Right cardiac atrium (tissue), 5 donors: Measurements from ENCODE around the gene C1orf198. TPM values are rescaled to one million over a fixed set of nuclear protein-coding genes. Genes with fewer than 3 reads are reported as not detected.

Experiments used
- ATAC-seq, 2 donors: fragments of 200-7000 bp; cut with Tn5 transposase; one replicate each; pipeline versions ENCODE4 v1.8.0 to v1.9.1; 2020; ENCODE audit warnings: moderate library complexity in 2 of 2, mild to moderate bottlenecking in 1 of 2
- DNase-seq, 3 donors: peaks; one replicate each; pipeline ENCODE4 v3.0.0-alpha.2; 2020
- H3K27ac ChIP-seq: one replicate; pipeline ENCODE4 v1.5.1; 2013; ENCODE audit warnings: mild to moderate bottlenecking, low read length, control low read depth, moderate library complexity
- H3K27me3 ChIP-seq: one replicate; pipeline ENCODE4 v1.6.1; 2013; ENCODE audit not compliant: control insufficient read depth, insufficient read depth
- H3K4me1 ChIP-seq: one replicate; pipeline ENCODE4 v1.6.1; 2013; ENCODE audit warnings: low read length; ENCODE audit not compliant: control insufficient read depth, insufficient read depth
- H3K4me3 ChIP-seq: one replicate; pipeline ENCODE4 v1.5.1; 2013; ENCODE audit warnings: low read length, control low read depth
- H3K9me3 ChIP-seq: one replicate; pipeline ENCODE4 v1.6.1; 2013; ENCODE audit warnings: low read length; ENCODE audit not compliant: control insufficient read depth
- WGBS: extraction: QIAGEN DNeasy Blood & Tissue Kit; methylation state at CpG from one replicate; pipeline ENCODE4 v1.1.7; 2013; 5-methylcytosine and 5-hydroxymethylcytosine counted together
- intact Hi-C, 4 donors: fragments of 100-400 bp; cut with DNase I; formaldehyde crosslinking; loops; one replicate each; pipeline versions ENCODE4 v1.11.0 to v1.14.0; 2022 to 2023
- polyA plus RNA-seq: library from polyadenylated mRNA; stranded (reverse); fragments of 200-250 nt; gene quantifications from one replicate; pipeline ENCODE4 v1.2.3, GENCODE V29; 2013
- total RNA-seq, 4 donors: library from RNA; stranded (reverse); fragmentation: NEBNext Ultra II Directional; extraction: Animal tissue kit (Norgen Biotek cat#: 25700); gene quantifications; one replicate each; pipeline ENCODE4 v1.2.1, GENCODE V29; 2021
- donor health status: healthy with polysubstance abuse.
- donor health status: DM: no; HTN: yes; CAD: no.
- donor health status: DM: no; HTN: no; CAD: no.
- donor health status: DM: no; HTN: yes; CAD: no; lungs with severe emphysema.
- donor health status: DM: yes; HTN: yes; CAD: no.

C1orf198 gene
- total and polyA plus RNA-seq, 5 donors, result 36.1 to 69.9 (median 54.7) TPM

GRCh38 chr1:230831771-230832170 lies 36.5 kb downstream of the C1orf198 start:
- no peak overlapping the region for H3K27ac ChIP-seq
- H3K4me1 ChIP-seq, result peaks cover 8% of the 10 kb centered on the region
- intact Hi-C loops, result no loop called here
- WGBS, result 35% methylated on average over 1 of the region's 1 CpG
- H3K4me3 ChIP-seq, result no peak overlapping the region
- H3K9me3 ChIP-seq, result no peaks in the 10 kb centered on the region
- no peak for ATAC-seq
- DNase-seq, result no peak
- no peaks in the 10 kb centered on the region for H3K27me3 ChIP-seq

- H3K9me3 ChIP-seq, result no peaks in the 10 kb centered on the region
- intact Hi-C loops, result no loop called here
- H3K27ac ChIP-seq, result no peak overlapping the region
- ATAC-seq (no peak), DNase-seq (no peak)
- 90% methylated on average over 4 of the region's 4 CpGs for WGBS
- no peaks in the 10 kb centered on the region for H3K27me3 ChIP-seq
- no peak overlapping the region for H3K4me3 ChIP-seq
- peaks cover 24% of the 10 kb centered on the region for H3K4me1 ChIP-seq
Observed at GRCh38 chr1:230828421-230828820, 39.9 kb downstream of the C1orf198 start.

- DNase-seq (no peak), ATAC-seq (no peak)
- Histone ChIP-seq H3K4me3 (no peak overlapping the region), H3K27ac (no peak overlapping the region), H3K4me1 (peaks cover 24% of the 10 kb centered on the region), H3K9me3 (no peaks in the 10 kb centered on the region), H3K27me3 (no peaks in the 10 kb centered on the region)
- WGBS, result 57% methylated on average over 5 of the region's 5 CpGs
- intact Hi-C loops, result no loop called here
Observed at GRCh38 chr1:230827801-230828200, 40.5 kb downstream of the C1orf198 start.

GRCh38 chr1:230827081-230827681 lies 41.1 kb downstream of the C1orf198 start:
- Histone ChIP-seq H3K4me3 (no peak overlapping the region), H3K27ac (peak overlapping the region; percentile 0), H3K27me3 (no peaks in the 10 kb centered on the region), H3K4me1 (peaks cover 24% of the 10 kb centered on the region), H3K9me3 (no peaks in the 10 kb centered on the region)
- DNase-seq (peak in 2 of 3 donors; percentile 78 to 83), ATAC-seq (peak; percentile 31 to 54)
- 59% methylated on average over 7 of the region's 7 CpGs for WGBS
- intact Hi-C loops, result no loop called here

DNA sequence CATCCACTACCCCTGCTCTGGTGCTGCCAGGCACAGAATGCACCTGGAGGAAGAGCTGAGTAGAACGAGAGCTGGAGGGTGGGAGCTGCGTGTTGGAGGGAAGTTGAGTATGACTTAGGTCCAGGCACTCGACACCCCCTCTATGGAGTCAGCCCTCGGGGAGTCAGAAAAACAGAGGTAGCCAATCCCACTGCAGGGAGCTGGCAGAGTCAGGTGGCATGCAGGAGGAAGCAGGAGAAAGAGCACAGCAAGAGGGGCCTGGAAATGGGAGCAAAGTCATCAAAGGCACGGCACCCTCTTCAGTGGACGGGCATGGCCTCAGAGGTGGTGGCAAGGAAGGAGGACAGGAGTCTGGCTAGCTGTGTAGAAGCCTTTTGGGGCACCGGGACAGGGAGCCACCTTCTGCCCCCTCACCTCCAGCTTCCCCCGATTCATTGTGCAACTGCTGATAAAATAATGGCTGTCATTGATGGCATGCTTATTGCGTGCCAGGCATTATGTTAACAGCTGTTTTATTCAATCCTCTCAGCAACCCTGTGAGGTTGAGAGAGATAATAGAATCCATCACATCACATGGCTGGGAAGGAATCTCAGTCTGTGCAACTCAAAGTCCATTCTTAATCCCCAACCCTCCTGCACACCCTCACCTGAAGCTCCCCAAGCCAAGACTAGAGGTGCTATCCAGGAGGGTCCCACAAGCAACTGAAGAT lies 42.0 kb downstream of the C1orf198 start:
- Histone ChIP-seq H3K4me3 (no peak overlapping the region), H3K4me1 (peaks cover 24% of the 10 kb centered on the region), H3K27ac (peak overlapping the region; percentile 90), H3K9me3 (no peaks in the 10 kb centered on the region), H3K27me3 (no peaks in the 10 kb centered on the region)
- intact Hi-C loops, result no loop called here
- DNase-seq, result no peak
- whole genome bisulfite sequencing, result 69% methylated on average over 9 of the region's 9 CpGs
- ATAC-seq, result no peak

DNA sequence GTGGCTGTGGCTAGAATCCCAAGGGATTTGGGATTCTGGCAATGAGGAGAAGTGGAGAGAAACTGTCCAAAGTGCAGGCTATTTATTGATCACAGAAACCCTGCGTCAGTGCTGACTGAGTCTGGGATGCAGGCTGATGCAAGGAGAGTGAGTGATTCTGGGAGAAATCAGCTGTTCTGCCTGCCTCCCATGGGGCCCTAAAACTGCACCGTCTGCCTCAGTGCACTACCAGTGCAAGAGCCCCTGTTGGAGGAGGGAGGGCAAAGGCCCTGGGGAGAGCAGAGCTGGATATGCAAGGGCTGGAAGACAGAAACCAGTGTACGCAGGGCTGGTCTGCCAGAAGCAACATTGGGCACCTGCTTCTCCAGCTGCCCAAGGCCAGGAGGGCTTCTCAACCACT lies 42.6 kb downstream of the C1orf198 start:
- ATAC-seq (peak in 1 of 2 donors; percentile 5), DNase-seq (no peak)
- Histone ChIP-seq H3K27ac (peak overlapping the region; percentile 90), H3K9me3 (no peaks in the 10 kb centered on the region), H3K27me3 (no peaks in the 10 kb centered on the region), H3K4me1 (peaks cover 24% of the 10 kb centered on the region), H3K4me3 (no peak overlapping the region)
- intact Hi-C loops, result no loop called here
- WGBS, result 69% methylated on average over 3 of the region's 3 CpGs

DNA sequence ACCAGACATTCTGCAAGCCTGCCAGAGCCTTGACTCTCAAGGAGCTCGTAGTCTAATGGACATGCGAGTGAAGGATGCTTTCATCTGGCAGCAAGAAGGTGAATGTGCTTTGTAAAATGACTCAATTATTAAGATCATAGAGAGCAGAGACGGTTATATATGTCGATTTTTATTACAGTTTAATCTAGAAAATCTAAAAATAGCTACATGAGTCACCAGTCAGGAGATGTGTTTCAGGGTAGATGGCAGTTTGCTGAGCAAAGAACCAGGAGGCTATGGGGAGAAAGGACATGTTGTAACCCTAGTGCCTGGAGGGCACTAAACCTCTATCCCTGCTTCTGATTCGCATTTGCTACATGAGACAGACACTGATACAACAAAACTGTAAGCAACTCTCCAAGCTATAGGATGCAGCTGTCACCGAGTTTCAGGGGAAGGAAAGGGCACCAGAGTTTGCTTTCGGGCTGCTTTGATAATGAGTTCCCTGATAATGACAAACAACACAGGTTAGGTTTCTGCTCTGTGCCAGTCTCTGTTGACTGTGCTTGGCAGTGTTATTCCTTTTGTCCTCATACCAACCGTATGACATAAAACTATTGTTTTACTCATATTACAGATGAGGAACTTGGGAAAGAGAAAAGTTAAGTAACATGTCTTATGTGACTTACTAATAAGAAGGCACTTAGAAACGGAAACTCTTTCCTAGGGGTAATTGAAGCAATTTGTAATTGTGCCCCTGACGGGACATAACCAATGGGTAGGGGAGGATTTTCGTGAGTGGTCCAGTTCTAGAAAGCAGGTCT lies 43.2 kb downstream of the C1orf198 start:
- peak; percentile 44 to 60 for ATAC-seq
- peak overlapping the region; percentile 90 for H3K27ac ChIP-seq
- H3K4me3 ChIP-seq, result no peak overlapping the region
- intact Hi-C loops, result no loop called here
- WGBS, result 42% methylated on average over 11 of the region's 11 CpGs
- no peaks in the 10 kb centered on the region for H3K9me3 ChIP-seq
- H3K27me3 ChIP-seq, result no peaks in the 10 kb centered on the region
- H3K4me1 ChIP-seq, result peaks cover 27% of the 10 kb centered on the region
- DNase-seq, result no peak

GRCh38 chr1:230824551-230824918 lies 43.8 kb downstream of the C1orf198 start:
- intact Hi-C loops, result no loop called here
- DNase-seq, result no peak

GRCh38 chr1:230823931-230824381 lies 44.4 kb downstream of the C1orf198 start:
- DNase-seq (no peak), ATAC-seq (no peak)
- Histone ChIP-seq H3K4me3 (no peak overlapping the region), H3K27ac (peak overlapping the region; percentile 60), H3K27me3 (no peaks in the 10 kb centered on the region), H3K9me3 (no peaks in the 10 kb centered on the region), H3K4me1 (peaks cover 30% of the 10 kb centered on the region)
- WGBS, result 47% methylated on average over 3 of the region's 3 CpGs
- intact Hi-C loops, result no loop called here

More at GRCh38 chr1:230824551-230824918, 43.8 kb downstream of the C1orf198 start:
- no peaks in the 10 kb centered on the region for H3K27me3 ChIP-seq
- H3K4me3 ChIP-seq, result no peak overlapping the region
- no peaks in the 10 kb centered on the region for H3K9me3 ChIP-seq
- peaks cover 30% of the 10 kb centered on the region for H3K4me1 ChIP-seq
- WGBS, result 75% methylated on average over 4 of the region's 4 CpGs
- peak overlapping the region; percentile 76 for H3K27ac ChIP-seq
- peak; percentile 14 to 29 for ATAC-seq

- H3K9me3 ChIP-seq, result no peaks in the 10 kb centered on the region
- intact Hi-C loops, result no loop called here
- peak overlapping the region; percentile 8 for H3K27ac ChIP-seq
- H3K4me1 ChIP-seq, result peaks cover 30% of the 10 kb centered on the region
- ATAC-seq, result no peak
- WGBS, result 35% methylated on average over 6 of the region's 6 CpGs
- H3K4me3 ChIP-seq, result no peak overlapping the region
- H3K27me3 ChIP-seq, result no peaks in the 10 kb centered on the region
- DNase-seq, result no peak
Observed at GRCh38 chr1:230823426-230823825, 44.9 kb downstream of the C1orf198 start.

DNA sequence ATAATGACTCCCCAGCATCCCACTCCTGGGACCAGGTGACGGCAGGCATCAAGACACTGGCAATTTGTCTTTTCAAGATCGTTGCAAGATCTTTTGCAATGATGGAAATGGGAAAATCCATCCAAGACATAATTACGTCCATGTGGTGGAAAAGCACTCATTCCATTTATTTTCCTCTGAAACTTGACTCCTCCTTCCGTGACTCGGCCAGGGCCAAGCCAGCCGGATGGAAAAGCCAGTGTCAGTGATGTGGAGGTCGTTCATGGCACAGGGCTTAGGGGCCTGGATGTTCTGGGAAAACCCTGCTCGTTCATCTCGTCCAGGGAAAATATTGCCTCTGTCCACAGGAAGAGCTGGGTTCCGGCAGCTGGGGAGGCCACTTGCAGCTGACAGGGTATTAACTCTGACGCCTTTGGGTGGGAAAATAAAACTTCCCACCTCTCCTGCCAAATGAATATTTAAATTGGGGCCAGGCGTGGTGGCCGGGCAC lies 46.2 kb downstream of the C1orf198 start:
- no peak overlapping the region for H3K27ac ChIP-seq

More for the DNA sequence above, 46.2 kb downstream of the C1orf198 start:
- intact Hi-C loops, result no loop called here
- ATAC-seq, result peak in 1 of 2 donors; percentile 57
- peak in 1 of 3 donors; percentile 48 for DNase-seq
- H3K4me3 ChIP-seq, result no peak overlapping the region
- no peaks in the 10 kb centered on the region for H3K9me3 ChIP-seq
- H3K4me1 ChIP-seq, result peaks cover 24% of the 10 kb centered on the region
- WGBS, result 55% methylated on average over 13 of the region's 13 CpGs
- H3K27me3 ChIP-seq, result no peaks in the 10 kb centered on the region
